HAP-1 (cell line): ENCODE results near the gene MEI1.
A peak's percentile ranks its signal among the peaks of the same experiment; 100 is the strongest.

Experiments
- DNase-seq, 2 experiments: peaks; one replicate each; pipeline ENCODE4 v3.0.0-alpha.2; 2016 to 2020; ENCODE audit warnings: low spot score in 2 of 2
- H3K27me3 ChIP-seq: fragments of 250-450 bp; sonication (Bioruptor Pico); 2 replicates; pipeline ENCODE4 v1.5.1; 2020; ENCODE audit warnings: low read depth, mild to moderate bottlenecking, moderate library complexity
- H3K36me3 ChIP-seq: fragments of 250-450 bp; sonication (Bioruptor Pico); replicated peaks from 2 replicates; pipeline ENCODE4 v1.5.1; 2020; ENCODE audit warnings: mild to moderate bottlenecking
- H3K4me1 ChIP-seq: fragments of 250-450 bp; sonication (Bioruptor Pico); 2 replicates; pipeline ENCODE4 v1.5.1; 2020; ENCODE audit warnings: mild to moderate bottlenecking
- H3K4me3 ChIP-seq: fragments of 250-450 bp; sonication (Bioruptor Pico); 2 replicates; pipeline ENCODE4 v1.5.1; 2020; ENCODE audit warnings: mild to moderate bottlenecking, moderate library complexity
- H3K9me3 ChIP-seq: fragments of 250-450 bp; sonication (Bioruptor Pico); 2 replicates; pipeline ENCODE4 v1.5.1; 2020; ENCODE audit warnings: mild to moderate bottlenecking, moderate library complexity
- in situ Hi-C: fragments of 300-500 bp; cut with MboI; formaldehyde crosslinking; loops from 3 replicates; pipeline ENCODE4 v1.14.3; 2020; ENCODE audit warnings: low sequenced_read_pairs, inconsistent platforms, mixed read lengths

MEI1 gene

GRCh38 chr22:41818596-41818995, 119.3 kb downstream of the MEI1 start:
- H3K4me3 ChIP-seq, result no peak overlapping the region
- H3K4me1 ChIP-seq, result peaks cover under 1% of the 10 kb centered on the region; the same call in 1 of the 2 replicates
- H3K9me3 ChIP-seq, result no peaks in the 10 kb centered on the region
- H3K36me3 ChIP-seq, result peaks cover 7% of the 10 kb centered on the region; the same call in 1 of the 2 replicates
- no peaks in the 10 kb centered on the region for H3K27me3 ChIP-seq
- DNase-seq, result no peak
- in situ Hi-C loops, result no loop called here

- Histone ChIP-seq H3K27me3 (no peaks in the 10 kb centered on the region), H3K4me1 (peaks cover 6% of the 10 kb centered on the region; the same call in 1 of the 2 replicates), H3K4me3 (no peak overlapping the region), H3K36me3 (peaks cover 2% of the 10 kb centered on the region; the same call in 1 of the 2 replicates), H3K9me3 (no peaks in the 10 kb centered on the region)
- DNase-seq, result no peak
- in situ Hi-C loops, result no loop called here
Observed at GRCh38 chr22:41819257-41819656, 120.0 kb downstream of the MEI1 start.

GRCh38 chr22:41820447-41820846, 121.1 kb downstream of the MEI1 start:
- Histone ChIP-seq H3K4me3 (no peak overlapping the region), H3K4me1 (peaks cover 6% of the 10 kb centered on the region; the same call in 1 of the 2 replicates), H3K9me3 (no peaks in the 10 kb centered on the region), H3K27me3 (no peaks in the 10 kb centered on the region), H3K36me3 (peaks cover 2% of the 10 kb centered on the region; the same call in 1 of the 2 replicates)
- in situ Hi-C loops, result no loop called here
- DNase-seq, result no peak

- Histone ChIP-seq H3K27me3 (no peaks in the 10 kb centered on the region), H3K36me3 (peaks cover 6% of the 10 kb centered on the region; the same call in 1 of the 2 replicates), H3K4me3 (no peak overlapping the region), H3K4me1 (peaks cover 6% of the 10 kb centered on the region; the same call in 1 of the 2 replicates), H3K9me3 (no peaks in the 10 kb centered on the region)
- in situ Hi-C loops, result no loop called here
- no peak for DNase-seq
Observed at GRCh38 chr22:41821471-41822316, 122.4 kb downstream of the MEI1 start.

GRCh38 chr22:41822317-41823057, 123.2 kb downstream of the MEI1 start:
- Histone ChIP-seq H3K4me3 (no peak overlapping the region), H3K36me3 (peaks cover 6% of the 10 kb centered on the region; the same call in 1 of the 2 replicates), H3K9me3 (no peaks in the 10 kb centered on the region), H3K27me3 (no peaks in the 10 kb centered on the region), H3K4me1 (peaks cover 6% of the 10 kb centered on the region; the same call in 1 of the 2 replicates)
- in situ Hi-C loops, result no loop called here
- DNase-seq, result peak in 1 of 2 experiments; percentile 40

GRCh38 chr22:41823797-41824196, 124.5 kb downstream of the MEI1 start:
- H3K9me3 ChIP-seq, result no peaks in the 10 kb centered on the region
- in situ Hi-C loops, result no loop called here
- peaks cover 6% of the 10 kb centered on the region; the same call in 1 of the 2 replicates for H3K36me3 ChIP-seq
- DNase-seq, result no peak
- peaks cover 6% of the 10 kb centered on the region; the same call in 1 of the 2 replicates for H3K4me1 ChIP-seq
- no peaks in the 10 kb centered on the region for H3K27me3 ChIP-seq
- no peak overlapping the region for H3K4me3 ChIP-seq

- H3K27me3 ChIP-seq, result no peaks in the 10 kb centered on the region
- H3K4me1 ChIP-seq, result peaks cover 6% of the 10 kb centered on the region; the same call in 1 of the 2 replicates
- in situ Hi-C loops, result no loop called here
- H3K36me3 ChIP-seq, result peaks cover 4% of the 10 kb centered on the region; the same call in 1 of the 2 replicates
- H3K4me3 ChIP-seq, result no peak overlapping the region
- no peak for DNase-seq
- no peaks in the 10 kb centered on the region for H3K9me3 ChIP-seq
Observed at GRCh38 chr22:41825376-41825775, 126.1 kb downstream of the MEI1 start.

GRCh38 chr22:41826021-41826420, 126.7 kb downstream of the MEI1 start:
- no peaks in the 10 kb centered on the region for H3K9me3 ChIP-seq
- no peak for DNase-seq
- in situ Hi-C loops, result no loop called here
- no peaks in the 10 kb centered on the region for H3K27me3 ChIP-seq
- no peak overlapping the region for H3K4me3 ChIP-seq
- H3K36me3 ChIP-seq, result peaks cover 4% of the 10 kb centered on the region; the same call in 1 of the 2 replicates
- peaks cover 6% of the 10 kb centered on the region; the same call in 1 of the 2 replicates for H3K4me1 ChIP-seq

GRCh38 chr22:41826430-41827383, 127.4 kb downstream of the MEI1 start:
- no peak for DNase-seq
- in situ Hi-C loops, result no loop called here
- Histone ChIP-seq H3K36me3 (peaks cover 4% of the 10 kb centered on the region; the same call in 1 of the 2 replicates), H3K4me3 (no peak overlapping the region), H3K27me3 (no peaks in the 10 kb centered on the region), H3K4me1 (peaks cover 6% of the 10 kb centered on the region; the same call in 1 of the 2 replicates), H3K9me3 (no peaks in the 10 kb centered on the region)

- peaks cover 4% of the 10 kb centered on the region; the same call in 1 of the 2 replicates for H3K36me3 ChIP-seq
- no peak overlapping the region for H3K4me3 ChIP-seq
- DNase-seq, result no peak
- H3K4me1 ChIP-seq, result peaks cover 11% of the 10 kb centered on the region
- no peaks in the 10 kb centered on the region for H3K9me3 ChIP-seq
- in situ Hi-C loops, result no loop called here
- no peaks in the 10 kb centered on the region for H3K27me3 ChIP-seq
Observed at GRCh38 chr22:41827671-41828070, 128.4 kb downstream of the MEI1 start.

GRCh38 chr22:41828516-41828915, 129.2 kb downstream of the MEI1 start:
- in situ Hi-C loops, result no loop called here
- no peak overlapping the region for H3K4me3 ChIP-seq
- H3K4me1 ChIP-seq, result peaks cover 10% of the 10 kb centered on the region
- peaks cover 8% of the 10 kb centered on the region for H3K36me3 ChIP-seq
- H3K9me3 ChIP-seq, result no peaks in the 10 kb centered on the region
- no peak for DNase-seq
- no peaks in the 10 kb centered on the region for H3K27me3 ChIP-seq

- Histone ChIP-seq H3K4me3 (no peak overlapping the region), H3K36me3 (peaks cover 17% of the 10 kb centered on the region), H3K9me3 (no peaks in the 10 kb centered on the region), H3K4me1 (peaks cover 10% of the 10 kb centered on the region), H3K27me3 (no peaks in the 10 kb centered on the region)
- no peak for DNase-seq
- in situ Hi-C loops, result no loop called here
Observed at GRCh38 chr22:41830174-41830573, 130.9 kb downstream of the MEI1 start.

GRCh38 chr22:41831383-41831782, 132.1 kb downstream of the MEI1 start:
- in situ Hi-C loops, result no loop called here

More at GRCh38 chr22:41831383-41831782, 132.1 kb downstream of the MEI1 start:
- Histone ChIP-seq H3K4me3 (no peak overlapping the region), H3K4me1 (peaks cover 10% of the 10 kb centered on the region), H3K36me3 (peaks cover 24% of the 10 kb centered on the region), H3K27me3 (no peaks in the 10 kb centered on the region), H3K9me3 (no peaks in the 10 kb centered on the region)
- no peak for DNase-seq
